ENCODE measurements around the gene SPSB2. TPM values are rescaled to one million over a fixed set of nuclear protein-coding genes. Genes with fewer than 3 reads are reported as not detected.

SPSB2 gene
- total and polyA plus RNA-seq, 2 donors (not counting 1 experiment from before 2014, with no cell fraction given): 9.4 to 16.0 TPM

GRCh38 chr12:6828781-6829535 is 44.1 kb downstream of the SPSB2 start:
- intact Hi-C loops (cut with micrococcal nuclease): no loop called here
- Histone ChIP-seq H3K27ac (ENCODE audit: low read length in 2 of 2) (peak overlapping the region in 1 of 2 donors; percentile 41), H3K36me3 (replicated peaks in 1 of 2; ENCODE audit: control extremely low read depth in 1 of 2, control insufficient read depth in 1 of 2, extremely low read depth in 1 of 2, insufficient read depth in 2 of 2, low read length in 1 of 2) (no peaks in the 10 kb centered on the region), H4K20me1 (ENCODE audit: control insufficient read depth, insufficient read depth, low read length, poor library complexity, severe bottlenecking) (peaks cover 11% of the 10 kb centered on the region), H3K4me3 (ENCODE audit: control extremely low read depth in 1 of 5, extremely low read depth in 1 of 5, insufficient read depth in 1 of 5, low read depth in 2 of 5, low read length in 4 of 5) (peak overlapping the region; percentile 26 to 73 (median 58)), H2AFZ (ENCODE audit: insufficient read depth, low read depth, low read length, poor library complexity, severe bottlenecking) (peak overlapping the region; percentile 91), H3K4me2 (replicated peaks; ENCODE audit: low read depth, low read length, poor library complexity, severe bottlenecking) (peak overlapping the region; percentile 100), H3K9ac (ENCODE audit: low read length) (peak overlapping the region; percentile 80), H3K27me3 (replicated peaks in 1 of 4; ENCODE audit: control extremely low read depth in 1 of 4, control insufficient read depth in 3 of 4, insufficient read depth in 4 of 4, low read length in 3 of 4) (peaks cover 0 to 66% (median 34%) of the 10 kb centered on the region in 4 experiments), H3K9me3 (ENCODE audit: control extremely low read depth in 1 of 3, control insufficient read depth in 2 of 3, insufficient read depth in 1 of 3, low read length in 2 of 3) (peaks cover 0 to 11% (median 0%) of the 10 kb centered on the region in 3 donors), H3K4me1 (ENCODE audit: control insufficient read depth in 2 of 2, insufficient read depth in 2 of 2, low read length in 2 of 2) (peaks cover 23 to 29% of the 10 kb centered on the region in 2 donors), H3K79me2 (ENCODE audit: control insufficient read depth, insufficient read depth, low read length) (no peaks in the 10 kb centered on the region)
- TF ChIP-seq CTCF (IDR thresholded peaks at IDR 0.05) (no peak), EZH2 (IDR thresholded peaks at IDR 0.05; ENCODE audit: borderline replicate concordance, insufficient read depth, low read depth, low read length, poor library complexity, severe bottlenecking) (peak; percentile 99)
- WGBS (ENCODE audit: insufficient coverage): under 1% methylated on average over 71 of the region's 71 CpGs
- Mint-ChIP-seq H3K4me1 (peaks cover 21% of the 10 kb centered on the region), H3K27ac (peak overlapping the region; percentile 59), H3K27me3 (peaks cover 76% of the 10 kb centered on the region), H3K9me3 (ENCODE audit: insufficient read depth) (no peaks in the 10 kb centered on the region), H3K4me3 (peak overlapping the region; percentile 93)
- DNase-seq: peak; percentile 67
- POLR2A ChIA-PET: interaction anchor here (0.7 to 1.5 kb wide), 3 partner anchors 53 to 105 kb away, joined by 3 to 4 read pairs (median 3); partner anchors contain the start of genes COPS7A and MLF2
- ATAC-seq (ENCODE audit: low read depth): peak; percentile 35
- CTCF ChIA-PET: interaction anchor here (0.6 to 1.8 kb wide), 7 partner anchors 10 to 355 kb away, joined by 3 to 5 read pairs (median 4); partner anchors contain the start of genes CDCA3, MLF2, SPSB2 and USP5

Measured in B cell (primary cell).